Right atrium auricular region (tissue), 2 donors: Measurements from ENCODE around the gene LRP11. TPM values are rescaled to one million over a fixed set of nuclear protein-coding genes. Genes with fewer than 3 reads are reported as not detected.

Experiments used
- DNase-seq: peaks from one replicate; pipeline ENCODE4 v3.0.0-alpha.2; 2019; ENCODE audit warnings: low spot score
- H3K27ac ChIP-seq, 2 donors: fragments of 200-600 bp; sonication (generic); 1 replicate in 1 of 2; 2 replicates in 1 of 2; pipeline ENCODE4 v1.5.1; 2016 to 2019
- H3K27me3 ChIP-seq, 2 donors: fragments of 200-600 bp; sonication (generic); one replicate each; pipeline versions ENCODE4 v1.5.1 to v1.6.0; 2017 to 2019
- H3K36me3 ChIP-seq: fragments of 200-600 bp; sonication (generic); one replicate; pipeline ENCODE4 v1.5.1; 2016
- H3K4me1 ChIP-seq, 2 donors: fragments of 200-600 bp; sonication (generic); one replicate each; pipeline versions ENCODE4 v1.5.1 to v1.6.0; 2017 to 2019
- H3K4me3 ChIP-seq, 2 donors: fragments of 200-600 bp; sonication (generic); 1 replicate in 1 of 2; 2 replicates in 1 of 2; pipeline ENCODE4 v1.5.1; 2017 to 2019; ENCODE audit warnings: mild to moderate bottlenecking in 1 of 2, moderate library complexity in 1 of 2
- H3K9me3 ChIP-seq, 2 donors: fragments of 200-600 bp; sonication (generic); one replicate each; pipeline ENCODE4 v1.5.1; 2019
- CTCF ChIP-seq, 2 donors: fragments of 200-600 bp; sonication (generic); IDR thresholded peaks; one replicate each; pipeline ENCODE4 v1.5.1; 2019; ENCODE audit warnings: antibody characterized with exemption in 2 of 2
- total RNA-seq, 2 donors: library from RNA; depleted of rRNA; stranded (reverse); fragments of >200 nt; gene quantifications; one replicate each; pipeline ENCODE4 v1.1.0, GENCODE V29; 2016

The LRP11 gene
- total RNA-seq, 2 donors from 2014 or later = 17.0 to 25.7 TPM

GRCh38 chr6:149861603-149862423 lies 2.3 kb downstream of the LRP11 start:
- no peaks in the 10 kb centered on the region for H3K9me3 ChIP-seq
- no peaks in the 10 kb centered on the region for H3K36me3 ChIP-seq
- H3K4me1 ChIP-seq = peaks cover 0 to 14% of the 10 kb centered on the region in 2 donors
- no peak for DNase-seq
- TF ChIP-seq CTCF (IDR thresholded peaks at IDR 0.05) = no peak
- no peaks in the 10 kb centered on the region for H3K27me3 ChIP-seq
- H3K4me3 ChIP-seq = no peak overlapping the region
- no peak overlapping the region for H3K27ac ChIP-seq

GRCh38 chr6:149860834-149861602 lies 3.1 kb downstream of the LRP11 start:
- no peak overlapping the region for H3K27ac ChIP-seq
- no peaks in the 10 kb centered on the region for H3K9me3 ChIP-seq
- no peaks in the 10 kb centered on the region for H3K27me3 ChIP-seq
- H3K4me3 ChIP-seq = no peak overlapping the region
- peaks cover 0 to 14% of the 10 kb centered on the region in 2 donors for H3K4me1 ChIP-seq
- TF ChIP-seq CTCF (IDR thresholded peaks at IDR 0.05) = no peak
- H3K36me3 ChIP-seq = no peaks in the 10 kb centered on the region
- DNase-seq = no peak

GRCh38 chr6:149860513-149860833 lies 3.7 kb downstream of the LRP11 start:
- Histone ChIP-seq H3K4me1 (peaks cover 0 to 14% of the 10 kb centered on the region in 2 donors), H3K36me3 (no peaks in the 10 kb centered on the region), H3K4me3 (no peak overlapping the region), H3K27me3 (no peaks in the 10 kb centered on the region), H3K27ac (no peak overlapping the region), H3K9me3 (no peaks in the 10 kb centered on the region)
- no peak for DNase-seq
- no peak for TF ChIP-seq CTCF (IDR thresholded peaks at IDR 0.05)

- no peaks in the 10 kb centered on the region for H3K9me3 ChIP-seq
- peaks cover 0 to 12% of the 10 kb centered on the region in 2 donors for H3K4me1 ChIP-seq
- no peak for DNase-seq
- no peak for TF ChIP-seq CTCF (IDR thresholded peaks at IDR 0.05)
- no peak overlapping the region for H3K4me3 ChIP-seq
- H3K27ac ChIP-seq = no peak overlapping the region
- H3K36me3 ChIP-seq = no peaks in the 10 kb centered on the region
- H3K27me3 ChIP-seq = no peaks in the 10 kb centered on the region
Observed at GRCh38 chr6:149859938-149860337, 4.2 kb downstream of the LRP11 start.

GRCh38 chr6:149859368-149859767 lies 4.8 kb downstream of the LRP11 start:
- Histone ChIP-seq H3K27me3 (no peaks in the 10 kb centered on the region), H3K4me3 (no peak overlapping the region), H3K27ac (no peak overlapping the region), H3K4me1 (peaks cover 0 to 7% of the 10 kb centered on the region in 2 donors), H3K9me3 (no peaks in the 10 kb centered on the region), H3K36me3 (no peaks in the 10 kb centered on the region)
- no peak for DNase-seq
- no peak for TF ChIP-seq CTCF (IDR thresholded peaks at IDR 0.05)
